Measurements from ENCODE around the gene SLC22A23.

GRCh38 chr6:3228046-3228671 lies 228.7 kb downstream of the SLC22A23 start:
- TF ChIP-seq CTCF (IDR thresholded peaks at IDR 0.05) (no peak), EZH2 (IDR thresholded peaks at IDR 0.05; ENCODE audit: borderline replicate concordance, insufficient read depth, low read depth, low read length, poor library complexity, severe bottlenecking) (no peak)
